T-cell (primary cell): ENCODE results near the gene MYH11. TPM values are rescaled to one million over a fixed set of nuclear protein-coding genes. Genes with fewer than 3 reads are reported as not detected.
A peak's percentile ranks its signal among the peaks of the same experiment; 100 is the strongest.

Source experiments
- ATAC-seq, 4 experiments: fragments of 200-7000 bp in 3 of 4; fragments of 150-1000 bp in 1 of 4; cut with Tn5 transposase; replicated peaks in 1 of 4; 1 replicate in 3 of 4; 2 replicates in 1 of 4; pipeline ENCODE4 v1.10.0; 2021; ENCODE audit warnings: moderate library complexity in 3 of 4, mild to moderate bottlenecking in 2 of 4, moderate number of reproducible peaks in 1 of 4
- CTCF ChIA-PET, 2 donors: fragments of 300-600 bp; sonication (Branson Sonifier 250); formaldehyde crosslinking; loops; one replicate each; lab custom pipeline; 2022; ENCODE audit warnings: antibody characterized with exemption in 2 of 2; lab: Charles Lee
- POLR2A ChIA-PET, 2 donors: fragments of 300-600 bp; sonication (Branson Sonifier 250); formaldehyde crosslinking; loops; one replicate each; lab custom pipeline; 2022; ENCODE audit warnings: antibody characterized with exemption in 2 of 2; lab: Charles Lee
- DNase-seq, 35 experiments: peaks; one replicate each; pipeline versions ENCODE4 v3.0.0 to v3.0.0-alpha.2; 2013 to 2023
- H3K27ac ChIP-seq: one replicate; pipeline ENCODE4 v1.5.1; 2013; ENCODE audit warnings: low read length
- H3K27me3 ChIP-seq, 2 experiments: replicated peaks in 1 of 2; 1 replicate in 1 of 2; 2 replicates in 1 of 2; pipeline versions ENCODE4 v1.6.1 to v1.7.0; 2013; ENCODE audit warnings: low read length in 1 of 2, mixed read lengths in 1 of 2; ENCODE audit not compliant: control insufficient read depth in 2 of 2, insufficient read depth in 2 of 2; ENCODE audit errors: extremely low read depth in 1 of 2
- H3K36me3 ChIP-seq, 2 donors: 1 replicate in 1 of 2; 2 replicates in 1 of 2; pipeline versions ENCODE4 v1.6.1 to v1.7.0; 2013; ENCODE audit warnings: low read length in 1 of 2; ENCODE audit not compliant: control insufficient read depth in 2 of 2, insufficient read depth in 1 of 2; ENCODE audit errors: extremely low read depth in 1 of 2
- H3K4me1 ChIP-seq, 2 experiments: 1 replicate in 1 of 2; 2 replicates in 1 of 2; pipeline versions ENCODE4 v1.6.1 to v1.7.0; 2013; ENCODE audit warnings: low read length in 2 of 2, mixed read lengths in 1 of 2; ENCODE audit not compliant: insufficient read depth in 2 of 2, control insufficient read depth in 1 of 2; ENCODE audit errors: extremely low read depth in 1 of 2
- H3K4me3 ChIP-seq, 2 donors: 1 replicate in 1 of 2; 2 replicates in 1 of 2; pipeline versions ENCODE4 v1.5.1 to v1.7.0; 2013; ENCODE audit warnings: mild to moderate bottlenecking in 2 of 2, low read length in 1 of 2, moderate library complexity in 1 of 2; ENCODE audit not compliant: control insufficient read depth in 1 of 2; ENCODE audit errors: extremely low read depth in 1 of 2
- H3K9me3 ChIP-seq: 2 replicates; pipeline ENCODE4 v1.7.0; 2013
- H3K27ac Mint-ChIP-seq, 2 donors: one replicate each; pipeline ENCODE4 v1.8.0; 2020 to 2021; ENCODE audit warnings: mild to moderate bottlenecking in 2 of 2, mixed read lengths in 2 of 2
- H3K27me3 Mint-ChIP-seq, 2 donors: one replicate each; pipeline ENCODE4 v1.8.0; 2021 to 2022; ENCODE audit warnings: mixed read lengths in 2 of 2
- H3K36me3 Mint-ChIP-seq: one replicate; pipeline ENCODE4 v1.8.0; 2021; ENCODE audit warnings: mixed read lengths
- H3K4me1 Mint-ChIP-seq, 3 donors: one replicate each; pipeline ENCODE4 v1.8.0; 2020 to 2022; ENCODE audit warnings: mixed read lengths in 3 of 3, mild to moderate bottlenecking in 1 of 3
- H3K4me3 Mint-ChIP-seq, 3 donors: one replicate each; pipeline ENCODE4 v1.8.0; 2020 to 2022; ENCODE audit warnings: mild to moderate bottlenecking in 3 of 3, mixed read lengths in 3 of 3, moderate library complexity in 3 of 3
- H3K9me3 Mint-ChIP-seq, 3 donors: one replicate each; pipeline ENCODE4 v1.8.0; 2020 to 2022; ENCODE audit warnings: mixed read lengths in 3 of 3
- WGBS: methylation state at CpG from one replicate; pipeline ENCODE4 v1.1.5; 2013; ENCODE audit warnings: missing lambda C conversion rate; ENCODE audit not compliant: insufficient coverage; 5-methylcytosine and 5-hydroxymethylcytosine counted together
- total RNA-seq, 35 experiments: library from RNA in 6 of 35; stranded (reverse) in 6 of 35; fragments of 120-200 nt in 1 of 35; gene quantifications; one replicate each; pipeline versions ENCODE4 v1.2.1 to v1.2.4 and lab custom pipeline; 2013 to 2026

MYH11 gene
- total RNA-seq, 5 donors from 2014 or later (not counting 1 experiment from before 2014, with no cell fraction given), result 0.56 to 0.93 (median 0.66) TPM; not detected in 2

DNA sequence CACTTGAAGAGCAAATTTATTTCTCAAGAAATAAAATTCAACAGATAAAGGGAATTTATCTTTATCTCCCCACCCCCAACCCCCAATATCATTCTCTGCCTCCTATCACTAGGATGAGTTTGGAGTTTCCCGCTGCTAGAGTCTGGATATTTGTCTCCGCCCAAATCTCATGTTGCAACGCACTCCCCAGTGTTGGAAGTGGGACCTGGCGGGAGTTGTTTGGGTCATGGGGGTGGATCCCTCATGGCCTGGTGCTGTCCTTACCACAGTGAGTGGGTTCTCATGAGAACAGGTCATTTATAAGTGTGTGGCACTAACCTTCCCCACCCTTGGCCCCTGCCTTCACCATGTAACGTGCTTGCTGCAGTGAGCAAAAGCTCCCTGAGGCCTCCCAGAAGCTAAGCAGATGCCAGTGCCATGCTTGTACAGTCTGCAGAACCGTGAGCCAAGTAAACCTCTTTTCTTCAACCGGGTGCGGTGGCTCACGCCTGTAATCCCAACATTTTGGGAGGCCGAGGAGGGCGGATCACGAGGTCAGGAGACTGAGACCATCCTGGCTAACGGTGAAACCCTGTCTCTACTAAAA lies 25.1 kb upstream of the MYH11 start:
- no peak overlapping the region for H3K27ac Mint-ChIP-seq
- H3K4me1 Mint-ChIP-seq, result peaks cover 18 to 26% (median 22%) of the 10 kb centered on the region in 3 donors
- Histone ChIP-seq H3K36me3 (peaks cover 6 to 50% of the 10 kb centered on the region in 2 donors), H3K27me3 (no peaks in the 10 kb centered on the region), H3K27ac (no peak overlapping the region), H3K4me3 (no peak overlapping the region), H3K9me3 (no peaks in the 10 kb centered on the region), H3K4me1 (peaks cover 2 to 7% of the 10 kb centered on the region in 2 experiments)
- WGBS, result 100% methylated on average over 9 of the region's 13 CpGs
- H3K27me3 Mint-ChIP-seq, result no peaks in the 10 kb centered on the region
- ChIA-PET CTCF (no interaction called here), POLR2A (no interaction called here)
- DNase-seq (no peak), ATAC-seq (no peak)
- no peak overlapping the region for H3K4me3 Mint-ChIP-seq
- H3K36me3 Mint-ChIP-seq, result peaks cover 34% of the 10 kb centered on the region
- no peaks in the 10 kb centered on the region for H3K9me3 Mint-ChIP-seq

- H3K9me3 Mint-ChIP-seq, result no peaks in the 10 kb centered on the region
- CTCF ChIA-PET, result no interaction called here
- no peak overlapping the region for H3K27ac Mint-ChIP-seq
- H3K4me1 Mint-ChIP-seq, result peaks cover 8 to 16% (median 13%) of the 10 kb centered on the region in 3 donors
- ATAC-seq (no peak), DNase-seq (no peak)
- Histone ChIP-seq H3K27me3 (no peaks in the 10 kb centered on the region), H3K27ac (no peak overlapping the region), H3K36me3 (peaks cover 6 to 51% of the 10 kb centered on the region in 2 donors), H3K4me1 (peaks cover 0 to 7% of the 10 kb centered on the region in 2 experiments), H3K4me3 (no peak overlapping the region), H3K9me3 (no peaks in the 10 kb centered on the region)
- H3K4me3 Mint-ChIP-seq, result no peak overlapping the region
- POLR2A ChIA-PET, result no interaction called here
- H3K36me3 Mint-ChIP-seq, result peaks cover 30% of the 10 kb centered on the region
- H3K27me3 Mint-ChIP-seq, result no peaks in the 10 kb centered on the region
- WGBS, result 95% methylated on average over 3 of the region's 5 CpGs
Measured at GRCh38 chr16:15880434-15881308, 23.8 kb upstream of the MYH11 start.

GRCh38 chr16:15879255-15879811 lies 22.5 kb upstream of the MYH11 start:
- H3K27ac Mint-ChIP-seq, result peak overlapping the region; percentile 31 to 87
- no peak overlapping the region for H3K4me3 ChIP-seq
- WGBS, result no CpG with 5 or more reads among the region's 2 CpGs
- peaks cover 29% of the 10 kb centered on the region for H3K36me3 Mint-ChIP-seq
- ATAC-seq (no peak), DNase-seq (no peak)
- no peaks in the 10 kb centered on the region for H3K27me3 ChIP-seq
- H3K4me1 ChIP-seq, result peaks cover 0 to 2% of the 10 kb centered on the region in 2 experiments
- H3K9me3 Mint-ChIP-seq, result no peaks in the 10 kb centered on the region
- H3K4me1 Mint-ChIP-seq, result peaks cover 5 to 10% (median 5%) of the 10 kb centered on the region in 3 donors
- H3K27ac ChIP-seq, result no peak overlapping the region
- no peaks in the 10 kb centered on the region for H3K27me3 Mint-ChIP-seq
- H3K9me3 ChIP-seq, result no peaks in the 10 kb centered on the region
- CTCF ChIA-PET, result interaction anchor here in 1 of 2 donors (0.5 kb wide), 1 partner anchor 1562 kb away, joined by 3 read pairs; no protein-coding TSS in a partner anchor
- peaks cover 6 to 60% of the 10 kb centered on the region in 2 donors for H3K36me3 ChIP-seq
- POLR2A ChIA-PET, result interaction anchor here in 1 of 2 donors (0.7 kb wide), 1 partner anchor 184 kb away, joined by 3 read pairs; no protein-coding TSS in a partner anchor
- no peak overlapping the region for H3K4me3 Mint-ChIP-seq

DNA sequence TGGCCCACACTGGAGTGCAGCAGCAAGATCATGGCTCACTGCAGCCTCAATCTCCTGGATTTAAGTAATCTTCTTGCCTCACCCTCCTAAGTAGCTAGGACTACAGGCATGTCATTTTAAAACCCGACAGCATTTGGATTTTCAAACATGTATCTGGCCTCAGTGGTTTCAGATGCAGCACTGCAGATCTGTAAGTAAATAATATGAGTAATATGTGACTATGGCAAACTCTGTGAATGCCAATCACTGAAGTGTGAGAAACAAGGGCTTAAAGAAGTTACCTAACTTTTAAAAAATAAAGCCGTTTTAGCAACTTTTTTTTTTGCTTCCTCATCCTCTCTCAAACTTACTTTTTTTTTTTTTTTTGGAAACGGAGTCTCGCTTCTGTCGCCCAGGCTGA lies 19.7 kb upstream of the MYH11 start:
- Histone ChIP-seq H3K27ac (no peak overlapping the region), H3K4me3 (no peak overlapping the region), H3K9me3 (no peaks in the 10 kb centered on the region), H3K36me3 (peaks cover 0 to 58% of the 10 kb centered on the region in 2 donors), H3K27me3 (no peaks in the 10 kb centered on the region), H3K4me1 (peaks cover 0 to 2% of the 10 kb centered on the region in 2 experiments)
- CTCF ChIA-PET, result no interaction called here
- POLR2A ChIA-PET, result no interaction called here
- Mint-ChIP-seq H3K9me3 (no peaks in the 10 kb centered on the region), H3K27ac (no peak overlapping the region), H3K36me3 (peaks cover 30% of the 10 kb centered on the region), H3K4me1 (peaks cover 3 to 6% (median 5%) of the 10 kb centered on the region in 3 donors), H3K27me3 (no peaks in the 10 kb centered on the region), H3K4me3 (no peak overlapping the region)
- WGBS, result 89% methylated on average over 3 of the region's 5 CpGs
- DNase-seq (no peak), ATAC-seq (no peak)

GRCh38 chr16:15874745-15875314 lies 18.0 kb upstream of the MYH11 start:
- H3K27ac Mint-ChIP-seq, result no peak overlapping the region
- no peaks in the 10 kb centered on the region for H3K9me3 Mint-ChIP-seq
- Histone ChIP-seq H3K9me3 (no peaks in the 10 kb centered on the region), H3K27ac (no peak overlapping the region), H3K36me3 (peaks cover 0 to 65% of the 10 kb centered on the region in 2 donors), H3K4me1 (peaks cover 0 to 2% of the 10 kb centered on the region in 2 experiments), H3K4me3 (no peak overlapping the region), H3K27me3 (no peaks in the 10 kb centered on the region)
- H3K36me3 Mint-ChIP-seq, result peaks cover 34% of the 10 kb centered on the region
- ATAC-seq, result no peak
- peaks cover 3 to 5% (median 4%) of the 10 kb centered on the region in 3 donors for H3K4me1 Mint-ChIP-seq
- peak in 1 of 35 experiments; percentile 37 for DNase-seq
- CTCF ChIA-PET, result interaction anchor here in 1 of 2 donors (0.5 kb wide), 1 partner anchor 160 kb away, joined by 6 read pairs; no protein-coding TSS in a partner anchor
- H3K27me3 Mint-ChIP-seq, result no peaks in the 10 kb centered on the region
- POLR2A ChIA-PET, result interaction anchor here in 1 of 2 donors (0.7 kb wide), 1 partner anchor 11 kb away, joined by 3 read pairs; no protein-coding TSS in a partner anchor
- no peak overlapping the region for H3K4me3 Mint-ChIP-seq
- 90% methylated on average over 2 of the region's 7 CpGs for WGBS
